SK-N-SH treated with all-trans-retinoic acid at 6 μM for 48 hours (cell line): Measurements from ENCODE around the gene SF3A1.

Source experiments
- ARNTL ChIP-seq: fragments of 450-650 bp; formaldehyde crosslinking; IDR thresholded peaks from 2 replicates; pipeline ENCODE4 v1.5.0; 2020; ENCODE audit warnings: low read depth, mild to moderate bottlenecking, moderate library complexity, borderline replicate concordance
- OSR1 ChIP-seq: fragments of 250-450 bp; sonication (Bioruptor Pico); IDR thresholded peaks from 2 replicates; pipeline ENCODE4 v1.8.0; 2022; ENCODE audit warnings: moderate library complexity, mild to moderate bottlenecking, inconsistent platforms
- SNAI2 ChIP-seq: fragments of 250-450 bp; sonication (Bioruptor Pico); IDR thresholded peaks from 2 replicates; pipeline ENCODE4 v1.5.0; 2020; ENCODE audit warnings: mild to moderate bottlenecking, moderate library complexity
- TF ChIP-seq, protein P1 (sequence below): fragments of 250-450 bp; sonication (Bioruptor Pico); IDR thresholded peaks from 2 replicates; pipeline ENCODE4 v1.8.0; 2020; ENCODE audit warnings: mild to moderate bottlenecking, moderate library complexity, borderline replicate concordance

DNA sequence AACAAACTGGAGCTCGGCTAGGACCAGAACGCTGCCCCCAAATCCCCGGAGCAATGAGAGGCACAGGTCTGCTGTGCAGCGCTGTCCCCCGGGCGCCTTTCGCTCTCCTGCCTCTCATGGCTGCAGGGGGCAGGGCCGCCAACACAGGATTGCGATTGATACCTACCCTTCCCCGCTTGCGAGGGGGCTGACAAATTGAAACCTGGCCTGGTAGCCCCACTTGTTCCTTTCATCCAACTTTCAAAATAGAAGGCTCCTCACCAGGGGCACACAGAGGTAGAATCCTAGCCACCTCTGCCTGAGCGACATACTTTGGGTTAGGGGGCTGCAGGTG lies 66.7 kb downstream of the SF3A1 start:
- TF ChIP-seq SNAI2 (CRISPR knock-in tag), result no peak
- TF ChIP-seq, protein P1, sequence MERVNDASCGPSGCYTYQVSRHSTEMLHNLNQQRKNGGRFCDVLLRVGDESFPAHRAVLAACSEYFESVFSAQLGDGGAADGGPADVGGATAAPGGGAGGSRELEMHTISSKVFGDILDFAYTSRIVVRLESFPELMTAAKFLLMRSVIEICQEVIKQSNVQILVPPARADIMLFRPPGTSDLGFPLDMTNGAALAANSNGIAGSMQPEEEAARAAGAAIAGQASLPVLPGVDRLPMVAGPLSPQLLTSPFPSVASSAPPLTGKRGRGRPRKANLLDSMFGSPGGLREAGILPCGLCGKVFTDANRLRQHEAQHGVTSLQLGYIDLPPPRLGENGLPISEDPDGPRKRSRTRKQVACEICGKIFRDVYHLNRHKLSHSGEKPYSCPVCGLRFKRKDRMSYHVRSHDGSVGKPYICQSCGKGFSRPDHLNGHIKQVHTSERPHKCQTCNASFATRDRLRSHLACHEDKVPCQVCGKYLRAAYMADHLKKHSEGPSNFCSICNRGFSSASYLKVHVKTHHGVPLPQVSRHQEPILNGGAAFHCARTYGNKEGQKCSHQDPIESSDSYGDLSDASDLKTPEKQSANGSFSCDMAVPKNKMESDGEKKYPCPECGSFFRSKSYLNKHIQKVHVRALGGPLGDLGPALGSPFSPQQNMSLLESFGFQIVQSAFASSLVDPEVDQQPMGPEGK (CRISPR knock-in tag), result no peak
- no peak for TF ChIP-seq OSR1 (CRISPR knock-in tag)
- no peak for TF ChIP-seq ARNTL (CRISPR knock-in tag)
